ENCODE measurements around the gene HOXC6.

- TF ChIP-seq CTCF (conservative IDR thresholded peaks at IDR 0.05; ENCODE audit: low read length) (no peak), EZH2phosphoT487 (IDR thresholded peaks at IDR 0.05; ENCODE audit: borderline replicate concordance) (no peak)
Measured at GRCh38 chr12:54051026-54051842, 23.0 kb downstream of the HOXC6 start.

Measured in Loucy (cell line).